Memory B cell (primary cell): ENCODE results near the gene FEV.
A peak's percentile ranks its signal among the peaks of the same experiment; 100 is the strongest.
"Not testable (repeated sequence)": the region's sequence is repeated elsewhere in the genome, so short reads cannot be mapped to it uniquely, and the experiment has no call there.

ENCODE experiments used
- ATAC-seq: fragments of 150-1000 bp; cut with Tn5 transposase; 2 replicates; pipeline ENCODE4 v1.10.0; 2021; ENCODE audit warnings: low read depth, mild to moderate bottlenecking, moderate library complexity
- DNase-seq, 2 donors: peaks; one replicate each; pipeline ENCODE4 v3.0.0; 2022; ENCODE audit warnings: low spot score in 2 of 2
- H3K27ac Mint-ChIP-seq: one replicate; pipeline ENCODE4 v1.8.0; 2022; ENCODE audit warnings: mild to moderate bottlenecking, moderate library complexity, mixed read lengths
- H3K27me3 Mint-ChIP-seq: one replicate; pipeline ENCODE4 v1.8.0; 2022; ENCODE audit warnings: mixed read lengths
- H3K36me3 Mint-ChIP-seq: one replicate; pipeline ENCODE4 v1.8.0; 2022; ENCODE audit warnings: mild to moderate bottlenecking, mixed read lengths
- H3K4me1 Mint-ChIP-seq: one replicate; pipeline ENCODE4 v1.8.0; 2022; ENCODE audit warnings: mixed read lengths
- H3K4me3 Mint-ChIP-seq: one replicate; pipeline ENCODE4 v1.8.0; 2022; ENCODE audit warnings: mild to moderate bottlenecking, moderate library complexity, mixed read lengths
- H3K9me3 Mint-ChIP-seq: one replicate; pipeline ENCODE4 v1.8.0; 2022; ENCODE audit warnings: mixed read lengths

The FEV gene

GRCh38 chr2:218960309-218961165 lies 24.4 kb downstream of the FEV start:
- DNase-seq (no peak), ATAC-seq (no peak)
- H3K4me3 Mint-ChIP-seq: peak overlapping the region; percentile 66
- no peaks in the 10 kb centered on the region for H3K9me3 Mint-ChIP-seq
- peaks cover 20% of the 10 kb centered on the region for H3K27me3 Mint-ChIP-seq
- H3K27ac Mint-ChIP-seq: peak overlapping the region; percentile 18
- H3K4me1 Mint-ChIP-seq: peaks cover 11% of the 10 kb centered on the region
- peaks cover 4% of the 10 kb centered on the region for H3K36me3 Mint-ChIP-seq

- Mint-ChIP-seq H3K9me3 (no peaks in the 10 kb centered on the region), H3K4me3 (peak overlapping the region; percentile 39), H3K36me3 (peaks cover 4% of the 10 kb centered on the region), H3K4me1 (peaks cover 11% of the 10 kb centered on the region), H3K27ac (no peak overlapping the region), H3K27me3 (peaks cover 24% of the 10 kb centered on the region)
- DNase-seq: no peak
- peak; percentile 2 for ATAC-seq
Measured at GRCh38 chr2:218959761-218960308, 25.1 kb downstream of the FEV start.

GRCh38 chr2:218959141-218959731 lies 25.7 kb downstream of the FEV start, which contains the start of gene CDK5R2:
Gene CDK5R2, plus strand, starts transcription at chr2:218959666. Its CDS starts 155 bp downstream, at chr2:218959821.
- Mint-ChIP-seq H3K27me3 (peaks cover 22% of the 10 kb centered on the region), H3K9me3 (no peaks in the 10 kb centered on the region), H3K4me3 (peak within 1 kb of the TSS; percentile 79), H3K27ac (no peak within 1 kb of the TSS), H3K36me3 (peaks cover 4% of the 10 kb centered on the region), H3K4me1 (peaks cover 11% of the 10 kb centered on the region)
- DNase-seq (peak; percentile 70 to 72), ATAC-seq (peak; percentile 95)

- Mint-ChIP-seq H3K4me3 (peak overlapping the region; percentile 79), H3K36me3 (peaks cover 4% of the 10 kb centered on the region), H3K27me3 (peaks cover 17% of the 10 kb centered on the region), H3K9me3 (no peaks in the 10 kb centered on the region), H3K27ac (no peak overlapping the region), H3K4me1 (peaks cover 9% of the 10 kb centered on the region)
- ATAC-seq: no peak
- DNase-seq: no peak
Measured at GRCh38 chr2:218958276-218958675, 26.7 kb downstream of the FEV start.

- Mint-ChIP-seq H3K4me3 (peak overlapping the region; percentile 3), H3K36me3 (peaks cover 4% of the 10 kb centered on the region), H3K9me3 (no peaks in the 10 kb centered on the region), H3K27ac (no peak overlapping the region), H3K4me1 (peaks cover 9% of the 10 kb centered on the region), H3K27me3 (peaks cover 20% of the 10 kb centered on the region)
- no peak for ATAC-seq
- DNase-seq: no peak
Measured at GRCh38 chr2:218957671-218958070, 27.3 kb downstream of the FEV start.

- Mint-ChIP-seq H3K27me3 (peaks cover 13% of the 10 kb centered on the region), H3K36me3 (peaks cover under 1% of the 10 kb centered on the region), H3K9me3 (no peaks in the 10 kb centered on the region), H3K4me3 (no peak overlapping the region), H3K4me1 (peaks cover 5% of the 10 kb centered on the region), H3K27ac (no peak overlapping the region)
- ATAC-seq (no peak), DNase-seq (no peak)
Measured at GRCh38 chr2:218956039-218956438, 28.9 kb downstream of the FEV start.

- Mint-ChIP-seq H3K9me3 (no peaks in the 10 kb centered on the region), H3K36me3 (no peaks in the 10 kb centered on the region), H3K4me3 (no peak overlapping the region), H3K27me3 (peaks cover 14% of the 10 kb centered on the region), H3K27ac (no peak overlapping the region), H3K4me1 (no peaks in the 10 kb centered on the region)
- ATAC-seq (no peak), DNase-seq (no peak)
Measured at GRCh38 chr2:218954541-218955300, 30.3 kb downstream of the FEV start.

GRCh38 chr2:218953366-218953954 lies 31.5 kb downstream of the FEV start:
- Mint-ChIP-seq H3K27me3 (peaks cover 14% of the 10 kb centered on the region), H3K4me3 (no peak overlapping the region), H3K4me1 (no peaks in the 10 kb centered on the region), H3K36me3 (no peaks in the 10 kb centered on the region), H3K9me3 (no peaks in the 10 kb centered on the region), H3K27ac (no peak overlapping the region)
- ATAC-seq: no peak
- DNase-seq: no peak

- no peak overlapping the region for H3K4me3 Mint-ChIP-seq
- no peak overlapping the region for H3K27ac Mint-ChIP-seq
- H3K27me3 Mint-ChIP-seq: peaks cover 15% of the 10 kb centered on the region
- no peaks in the 10 kb centered on the region for H3K4me1 Mint-ChIP-seq
- ATAC-seq (no peak), DNase-seq (no peak)
- no peaks in the 10 kb centered on the region for H3K9me3 Mint-ChIP-seq
- no peaks in the 10 kb centered on the region for H3K36me3 Mint-ChIP-seq
Measured at GRCh38 chr2:218952160-218952559, 32.8 kb downstream of the FEV start.

GRCh38 chr2:218946621-218947020 lies 38.4 kb downstream of the FEV start:
- ATAC-seq: no peak
- Mint-ChIP-seq H3K27me3 (peaks cover 27% of the 10 kb centered on the region), H3K4me1 (no peaks in the 10 kb centered on the region), H3K36me3 (no peaks in the 10 kb centered on the region), H3K27ac (no peak overlapping the region), H3K9me3 (peaks cover under 1% of the 10 kb centered on the region), H3K4me3 (no peak overlapping the region)
- DNase-seq: no peak

- Mint-ChIP-seq H3K36me3 (no peaks in the 10 kb centered on the region), H3K4me3 (no peak overlapping the region), H3K4me1 (no peaks in the 10 kb centered on the region), H3K9me3 (peaks cover 2% of the 10 kb centered on the region), H3K27me3 (peaks cover 28% of the 10 kb centered on the region), H3K27ac (no peak overlapping the region)
- ATAC-seq: no peak
- DNase-seq: no peak
Measured at GRCh38 chr2:218944759-218945404, 40.1 kb downstream of the FEV start.

- not testable (repeated sequence) for H3K4me3 Mint-ChIP-seq, H3K27ac Mint-ChIP-seq, H3K4me1 Mint-ChIP-seq, DNase-seq, ATAC-seq, H3K36me3 Mint-ChIP-seq, H3K9me3 Mint-ChIP-seq
- H3K27me3 Mint-ChIP-seq: peaks cover 11% of the 10 kb centered on the region
Measured at GRCh38 chr2:218931751-218932150, 53.2 kb downstream of the FEV start.
